Lung (tissue), 12 donors: ENCODE results near the gene CEP72. TPM values are rescaled to one million over a fixed set of nuclear protein-coding genes. Genes with fewer than 3 reads are reported as not detected.

Source experiments
- ATAC-seq: fragments of 200-7000 bp; cut with Tn5 transposase; one replicate; pipeline ENCODE4 v1.9.1; 2020; ENCODE audit warnings: moderate number of reproducible peaks; ENCODE audit not compliant: insufficient read depth, low FRiP score
- DNase-seq, 3 donors: peaks; one replicate each; pipeline ENCODE4 v3.0.0-alpha.2; 2013 to 2017
- H3K27ac ChIP-seq, 2 donors: one replicate each; pipeline ENCODE4 v1.5.1; 2013; ENCODE audit warnings: mild to moderate bottlenecking in 2 of 2, moderate library complexity in 2 of 2, control low read depth in 1 of 2, inconsistent platforms in 1 of 2, low read depth in 1 of 2, low read length in 1 of 2
- H3K27me3 ChIP-seq, 3 donors: one replicate each; pipeline ENCODE4 v1.5.1; 2013; ENCODE audit warnings: low read length in 2 of 3; ENCODE audit not compliant: control insufficient read depth in 3 of 3, insufficient read depth in 3 of 3
- H3K36me3 ChIP-seq, 4 donors: one replicate each; pipeline ENCODE4 v1.5.1; 2013; ENCODE audit warnings: low read length in 4 of 4, mild to moderate bottlenecking in 1 of 4, moderate library complexity in 1 of 4; ENCODE audit not compliant: control insufficient read depth in 4 of 4, insufficient read depth in 4 of 4
- H3K4me1 ChIP-seq, 5 donors: one replicate each; pipeline ENCODE4 v1.5.1; 2013; ENCODE audit warnings: low read length in 5 of 5, mild to moderate bottlenecking in 2 of 5, moderate library complexity in 1 of 5; ENCODE audit not compliant: control insufficient read depth in 5 of 5, insufficient read depth in 5 of 5
- H3K4me3 ChIP-seq: one replicate; pipeline ENCODE4 v1.5.1; 2013; ENCODE audit warnings: mild to moderate bottlenecking, control low read depth, moderate library complexity
- H3K9ac ChIP-seq, 2 donors: one replicate each; pipeline ENCODE4 v1.5.1; 2013; ENCODE audit warnings: low read length in 2 of 2, control low read depth in 1 of 2; ENCODE audit not compliant: insufficient read depth in 1 of 2
- H3K9me3 ChIP-seq, 4 donors: one replicate each; pipeline ENCODE4 v1.5.1; 2013; ENCODE audit warnings: low read length in 3 of 4, mild to moderate bottlenecking in 1 of 4, moderate library complexity in 1 of 4; ENCODE audit not compliant: control insufficient read depth in 4 of 4, insufficient read depth in 3 of 4
- CTCF ChIP-seq: IDR thresholded peaks from 2 replicates; pipeline ENCODE4 v1.5.1; 2012; ENCODE audit warnings: mild to moderate bottlenecking; ENCODE audit errors: control extremely low read depth, extremely low read depth
- WGBS, 2 donors: extraction: QIAGEN DNeasy Blood & Tissue Kit; methylation state at CpG; one replicate each; pipeline ENCODE4 v1.1.7; 2013; 5-methylcytosine and 5-hydroxymethylcytosine counted together
- polyA plus RNA-seq, 2 donors: library from polyadenylated mRNA; stranded (reverse); fragments of 200-250 nt; gene quantifications; one replicate each; pipeline ENCODE4 v1.2.1, GENCODE V29; 2013
- total RNA-seq, 2 donors: library from RNA; depleted of rRNA in 1 of 2; stranded (reverse); fragments of >200 nt in 1 of 2; gene quantifications; one replicate each; pipeline ENCODE4 v1.2.1, GENCODE V29; 2014 to 2021
- donor health status: control.
- donor health status: control.
- donor health status: Bipolar disorder and iron deficiency.
- donor health status: healthy.
- donor health status: DM: yes; HTN: yes; CAD: no.

Gene CEP72
- total and polyA plus RNA-seq, 4 donors: 3.1 to 12.1 (median 6.0) TPM

- H3K9me3 ChIP-seq: peaks cover 0 to 3% (median 0%) of the 10 kb centered on the region in 4 donors
- no peaks in the 10 kb centered on the region for H3K4me1 ChIP-seq
- H3K36me3 ChIP-seq: peaks cover 0 to 61% (median 8%) of the 10 kb centered on the region in 4 donors
- no peak overlapping the region for H3K4me3 ChIP-seq
- DNase-seq: no peak
- no peak overlapping the region for H3K9ac ChIP-seq
- TF ChIP-seq CTCF: no peak
- ATAC-seq: no peak
- H3K27me3 ChIP-seq: no peaks in the 10 kb centered on the region
- WGBS, 2 donors: 89 to 94% methylated on average over 14 of the region's 14 CpGs
- no peak overlapping the region for H3K27ac ChIP-seq
These were observed 29.2 kb downstream of the CEP72 start for GRCh38 chr5:641331-641765.

- Histone ChIP-seq H3K9ac (no peak overlapping the region), H3K4me1 (no peaks in the 10 kb centered on the region), H3K9me3 (peaks cover 0 to 6% (median 0%) of the 10 kb centered on the region in 4 donors), H3K4me3 (no peak overlapping the region), H3K27ac (no peak overlapping the region), H3K27me3 (no peaks in the 10 kb centered on the region), H3K36me3 (peaks cover 0 to 62% (median 6%) of the 10 kb centered on the region in 4 donors)
- TF ChIP-seq CTCF: no peak
- no peak for ATAC-seq
- WGBS, 2 donors: 95 to 96% methylated on average over 14 of the region's 14 CpGs
- no peak for DNase-seq
These were observed 30.3 kb downstream of the CEP72 start for GRCh38 chr5:642481-642880.

GRCh38 chr5:643351-643801 lies 31.2 kb downstream of the CEP72 start:
- H3K9me3 ChIP-seq: peaks cover 0 to 4% (median 0%) of the 10 kb centered on the region in 4 donors
- WGBS, 2 donors: 94 to 95% methylated on average over 21 of the region's 21 CpGs

More at GRCh38 chr5:643351-643801, 31.2 kb downstream of the CEP72 start:
- ATAC-seq (no peak), DNase-seq (no peak)
- TF ChIP-seq CTCF: no peak
- Histone ChIP-seq H3K27me3 (no peaks in the 10 kb centered on the region), H3K9ac (no peak overlapping the region), H3K27ac (no peak overlapping the region), H3K4me1 (no peaks in the 10 kb centered on the region), H3K4me3 (no peak overlapping the region), H3K36me3 (peaks cover 0 to 53% (median 11%) of the 10 kb centered on the region in 4 donors)
